NCI-H2107 treated with DMSO at 0.1 percent for 48 hours (cell line): ENCODE data around the gene C3AR1.

Experiments
- DNase-seq: peaks from one replicate; lab custom pipeline; 2025; ENCODE audit not compliant: unreplicated experiment; lab: John Stamatoyannopoulos, UW

The C3AR1 gene

DNA sequence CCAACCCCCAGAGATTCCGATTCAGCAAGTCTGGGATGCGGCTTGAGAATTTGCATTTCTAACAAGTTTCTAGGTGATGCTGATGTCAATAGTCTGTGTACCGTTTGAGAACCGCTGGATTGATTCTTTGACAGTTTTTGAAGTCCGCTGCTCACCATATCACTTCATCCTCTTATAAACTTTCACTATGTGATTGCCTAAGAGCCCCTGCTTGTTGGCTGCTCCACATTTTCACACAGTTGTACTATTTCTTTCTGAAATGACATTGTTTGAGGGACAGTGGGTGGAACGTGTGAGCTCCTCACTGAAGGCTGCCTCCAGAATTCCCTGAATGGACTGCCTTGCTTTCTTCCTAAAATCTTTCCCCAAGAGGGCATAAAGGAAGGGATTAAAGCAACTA lies 7.7 kb downstream of the C3AR1 start:
- no peak for DNase-seq

DNA sequence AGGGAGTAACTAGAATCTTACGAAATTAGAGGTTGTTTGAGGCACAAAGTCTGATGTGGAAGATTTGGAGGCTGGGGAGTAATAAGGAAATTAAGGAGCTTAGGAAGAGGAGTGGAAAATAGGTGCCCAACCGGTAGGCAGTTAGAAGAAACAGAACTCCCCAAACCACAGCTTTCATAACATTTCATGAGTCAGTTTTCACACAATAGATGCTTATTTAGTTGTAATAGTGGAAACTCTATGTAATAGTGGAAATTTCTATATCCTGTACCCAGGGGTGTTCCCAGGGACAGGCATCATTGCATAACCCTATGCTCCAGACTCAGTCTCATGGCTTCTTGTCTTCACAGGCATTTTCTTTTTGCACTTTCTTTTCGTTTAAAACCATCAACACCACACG lies 8.3 kb downstream of the C3AR1 start:
- DNase-seq = no peak

DNA sequence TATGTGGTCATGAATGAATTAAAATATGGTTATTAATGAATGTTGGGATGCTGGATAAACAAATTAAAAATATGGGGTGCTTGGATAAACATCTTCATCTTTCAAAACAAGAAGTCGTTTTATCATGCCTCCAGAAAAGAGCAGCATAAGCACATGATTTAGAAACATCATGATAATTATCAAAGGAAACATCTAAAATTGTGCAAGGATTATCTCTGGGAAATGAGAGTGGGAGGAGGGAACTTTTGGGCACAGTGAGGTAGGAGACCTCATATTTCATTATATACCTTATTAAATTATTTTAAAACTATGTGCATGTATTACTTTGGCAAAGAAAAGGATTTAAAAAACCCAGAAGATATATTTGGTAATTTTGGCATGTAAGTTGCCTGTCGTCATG lies 8.9 kb downstream of the C3AR1 start:
- no peak for DNase-seq

DNA sequence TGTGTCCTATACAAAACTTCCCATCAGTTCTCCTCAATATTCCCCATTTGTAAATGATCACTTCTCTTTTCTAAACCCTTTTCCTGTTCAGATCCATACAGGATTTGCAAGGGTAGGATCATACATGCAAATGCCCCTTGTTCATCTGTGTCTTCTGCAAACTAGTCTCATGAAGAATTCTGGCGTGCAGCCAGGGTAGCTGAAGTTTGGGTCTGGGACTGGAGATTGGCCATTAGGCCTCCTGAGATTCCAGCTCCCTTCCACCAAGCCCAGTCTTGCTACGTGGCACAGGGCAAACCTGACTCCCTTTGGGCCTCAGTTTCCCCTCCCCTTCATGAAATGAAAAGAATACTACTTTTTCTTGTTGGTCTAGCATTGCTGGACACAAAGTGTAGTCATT lies 11.3 kb downstream of the C3AR1 start:
- DNase-seq = no peak

DNA sequence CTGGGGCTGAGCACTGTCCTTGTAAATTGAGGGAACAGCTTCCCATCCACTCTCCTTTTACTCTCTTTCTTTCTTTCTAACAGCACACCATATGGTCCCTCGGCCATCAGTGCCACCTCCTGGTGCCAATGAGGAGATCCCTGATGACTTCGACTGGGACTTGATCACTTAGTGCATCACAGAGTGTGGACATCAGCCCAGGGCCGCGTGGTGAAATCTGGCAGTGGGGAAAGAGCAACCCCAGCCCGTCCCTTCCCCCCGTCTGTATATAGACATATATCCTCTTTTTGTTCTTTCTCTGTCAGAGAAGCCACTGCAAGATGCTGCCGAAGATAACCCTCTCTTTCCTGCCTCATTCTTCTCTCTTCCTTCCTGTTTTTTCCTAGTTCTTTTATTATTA lies 13.5 kb downstream of the C3AR1 start:
- DNase-seq = no peak

DNA sequence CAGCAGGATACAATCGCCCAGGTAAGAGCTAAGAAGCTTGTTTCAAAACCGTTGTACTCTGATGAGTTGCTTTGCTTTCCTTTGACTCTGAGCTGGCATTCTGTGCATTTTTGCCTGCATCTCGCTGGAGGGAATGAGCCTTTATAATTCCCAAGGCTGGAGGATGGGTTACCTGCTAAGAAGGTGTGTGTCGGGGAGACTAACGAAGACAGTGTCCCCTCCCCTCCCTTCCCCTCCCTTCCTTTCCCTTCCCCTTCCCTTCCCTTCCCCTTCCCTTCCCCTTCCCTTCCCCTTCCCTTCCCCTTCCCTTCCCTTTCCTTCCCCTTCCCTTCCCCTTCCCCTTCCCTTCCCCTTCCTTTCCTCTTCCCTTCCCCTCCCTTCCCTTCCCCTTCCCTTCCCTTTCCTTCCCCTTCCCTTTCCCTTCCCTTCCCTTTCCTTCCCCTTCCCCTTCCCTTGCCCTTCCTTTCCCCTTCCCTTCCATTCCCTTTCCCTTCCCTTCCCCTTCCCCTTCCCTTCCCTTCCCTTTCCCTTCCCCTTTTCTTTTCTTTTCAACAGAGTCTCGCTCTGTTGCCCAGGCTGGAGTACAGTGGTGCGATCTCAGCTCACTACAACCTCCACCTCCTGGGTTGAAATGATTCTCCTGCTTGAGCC lies 15.4 kb downstream of the C3AR1 start:
- DNase-seq = no peak

DNA sequence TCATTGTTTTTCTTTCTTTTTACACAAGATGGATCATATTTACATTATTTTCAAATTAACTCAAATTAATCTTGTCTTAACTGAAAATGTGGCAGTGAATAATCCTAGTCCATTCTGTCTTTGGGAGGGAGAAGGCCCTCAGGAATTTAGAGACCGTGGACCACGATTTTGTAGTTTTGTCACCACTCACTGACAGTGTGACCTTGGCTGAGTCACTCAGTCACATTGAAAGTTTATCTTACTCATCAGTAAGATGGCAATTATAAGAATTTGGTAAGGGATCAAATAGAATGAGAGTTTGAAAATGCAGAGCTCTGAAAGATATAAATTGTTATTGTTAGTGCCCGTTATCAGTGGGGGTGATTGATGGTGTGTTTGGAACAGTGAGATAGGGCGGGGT lies 17.3 kb downstream of the C3AR1 start:
- no peak for DNase-seq

DNA sequence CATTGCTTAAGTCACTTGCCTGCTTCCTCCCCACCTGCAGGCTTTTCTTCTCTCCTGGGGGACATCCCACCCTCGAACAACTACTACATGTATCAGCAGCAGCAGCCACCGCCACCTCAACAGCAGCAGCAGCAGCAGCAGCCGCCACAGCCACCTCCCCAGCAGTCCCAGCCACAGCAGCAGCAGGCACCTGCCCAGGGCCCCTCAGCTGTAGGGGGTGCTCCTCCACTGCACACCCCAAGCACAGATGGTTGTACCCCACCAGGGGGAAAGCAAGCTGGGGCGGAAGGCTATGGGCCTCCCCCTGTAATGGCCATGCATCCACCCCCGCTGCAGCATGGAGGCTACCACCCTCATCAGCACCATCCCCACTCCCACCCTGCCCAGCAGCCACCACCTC lies 18.3 kb downstream of the C3AR1 start:
- no peak for DNase-seq

DNA sequence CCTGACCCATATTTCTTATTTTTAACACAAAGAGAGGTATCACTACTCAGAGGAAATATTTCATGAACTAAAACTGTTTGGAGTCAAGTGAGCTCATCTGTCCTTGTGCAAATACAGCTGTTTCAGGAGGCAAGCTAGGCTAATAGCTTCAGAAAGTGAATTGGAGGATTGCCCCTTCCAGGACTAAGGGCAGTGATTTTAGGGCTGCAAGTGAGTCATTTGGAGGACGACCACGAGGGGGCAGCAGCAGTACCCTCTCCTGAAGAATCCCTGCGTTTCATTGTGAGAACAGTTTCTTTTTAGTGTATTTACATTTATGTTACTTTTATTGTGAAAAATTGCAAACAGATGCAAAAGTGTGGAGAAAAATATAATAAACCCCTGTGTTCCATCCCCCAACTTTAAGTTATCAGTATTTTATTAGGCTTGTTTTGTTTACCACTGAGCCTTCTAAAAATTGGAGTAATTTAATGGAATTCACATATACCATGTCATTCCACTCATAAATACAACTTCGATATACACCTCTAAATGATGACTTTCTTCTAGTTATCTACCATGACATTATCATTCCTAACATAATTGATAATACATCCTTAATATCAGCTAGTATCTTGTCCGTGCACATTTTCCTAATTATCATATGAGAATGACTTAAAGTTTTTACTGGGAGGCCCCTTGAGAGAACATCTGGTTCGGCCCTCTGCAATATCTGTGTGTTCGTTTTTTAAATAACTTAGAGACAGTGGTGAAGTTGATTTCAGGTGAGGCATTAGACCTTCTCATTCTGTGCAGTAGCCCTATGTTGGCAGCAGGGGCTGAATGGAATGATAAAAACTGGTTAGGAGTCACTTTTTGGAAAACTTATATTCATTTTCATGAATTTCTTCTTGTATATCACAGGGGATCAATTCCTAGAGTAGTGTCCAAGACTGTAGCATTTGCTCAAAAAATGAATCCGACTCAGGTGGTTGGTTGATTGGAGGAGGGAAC lies 19.9 kb downstream of the C3AR1 start:
- DNase-seq = peak; percentile 41

DNA sequence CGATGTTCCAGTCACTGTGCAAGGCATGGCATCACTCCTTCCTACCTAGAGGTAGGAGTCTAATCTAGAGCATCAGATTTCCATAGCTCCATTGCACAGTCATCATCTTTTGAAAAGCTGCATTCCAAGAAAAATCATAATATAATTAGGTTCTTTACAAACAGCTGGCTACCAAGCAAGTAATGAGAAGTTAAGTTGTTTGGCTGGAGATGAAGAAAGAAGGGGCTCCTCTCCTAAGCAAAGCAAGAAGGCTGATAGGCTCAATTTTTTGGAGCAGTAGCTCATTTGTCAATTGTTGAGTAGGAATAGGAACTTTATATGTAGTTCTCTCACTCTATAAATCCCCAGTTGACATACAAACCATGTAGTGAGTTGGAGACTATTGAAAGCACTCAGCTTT lies 25.4 kb downstream of the C3AR1 start:
- DNase-seq = no peak

DNA sequence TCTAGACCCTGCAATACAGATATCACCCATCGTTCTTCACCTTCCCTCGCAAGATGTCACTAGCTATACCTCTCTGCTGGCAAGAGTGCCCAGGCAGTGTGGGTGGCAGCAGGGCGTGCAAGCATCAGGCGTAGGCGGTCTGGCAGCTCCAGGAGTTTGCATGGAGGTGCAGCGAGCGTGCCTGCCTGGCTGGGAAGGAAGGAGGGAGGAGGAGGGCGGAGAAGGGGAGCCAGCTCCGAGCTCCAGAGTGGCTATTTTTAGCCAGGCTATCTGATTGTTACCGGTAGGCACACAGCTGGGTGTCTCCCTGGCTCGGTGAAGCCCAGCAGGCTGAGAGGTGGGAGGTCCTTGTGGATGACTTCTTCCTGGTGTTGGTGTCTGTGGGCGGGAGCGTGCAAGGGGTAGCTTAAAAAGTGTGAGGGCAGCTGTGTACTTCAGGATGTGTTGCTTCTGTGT lies 27.5 kb downstream of the C3AR1 start:
- peak; percentile 90 for DNase-seq

DNA sequence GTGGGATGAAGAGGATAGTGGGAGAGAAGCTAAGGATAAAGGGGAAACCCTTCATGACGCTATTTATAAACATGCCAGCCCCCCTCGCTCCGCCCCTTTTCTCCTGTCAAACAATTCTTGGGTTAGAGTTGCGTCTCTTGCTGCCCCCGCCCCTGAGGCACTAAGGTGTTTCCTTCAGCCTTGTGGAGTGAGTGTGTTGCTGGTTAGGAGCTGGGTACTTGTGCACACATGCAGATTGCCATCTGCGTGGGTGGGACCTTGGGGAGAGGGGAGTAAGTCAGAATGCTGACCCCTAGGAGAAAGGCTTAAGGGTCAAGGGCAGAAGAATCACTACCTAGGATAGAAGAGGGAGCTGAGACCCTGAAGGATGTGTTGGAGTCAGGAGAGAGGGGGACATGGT lies 28.2 kb downstream of the C3AR1 start:
- DNase-seq = no peak

DNA sequence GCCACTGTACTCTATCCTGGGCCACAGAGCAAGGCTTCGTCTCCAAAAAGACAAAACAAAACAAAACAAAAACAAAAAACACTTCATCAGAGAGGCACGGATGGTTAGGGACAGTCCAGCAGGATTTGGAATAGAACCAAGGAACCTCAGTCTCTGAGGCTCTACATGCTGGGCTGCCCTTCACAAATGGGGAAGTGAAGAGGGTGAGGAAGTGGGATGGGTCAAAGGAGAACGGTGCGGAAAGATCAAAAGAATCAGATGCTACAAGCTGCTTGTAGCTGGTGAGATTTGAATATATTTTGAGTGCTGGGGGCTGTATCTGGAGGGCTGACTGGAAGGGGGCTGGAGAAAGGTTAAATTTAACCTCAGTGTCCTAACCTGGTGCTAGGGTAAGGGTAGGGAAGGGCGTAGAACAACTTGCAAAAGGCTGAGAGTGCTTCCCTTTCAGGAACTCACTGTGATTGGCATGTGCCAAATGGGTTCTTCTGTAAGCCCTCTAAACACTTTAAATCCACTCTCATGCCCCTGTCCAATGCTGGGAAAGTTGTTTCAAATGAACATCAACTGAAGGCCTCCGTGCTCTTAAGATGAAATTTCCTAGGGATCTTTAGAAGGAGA lies 29.0 kb downstream of the C3AR1 start:
- DNase-seq = no peak

DNA sequence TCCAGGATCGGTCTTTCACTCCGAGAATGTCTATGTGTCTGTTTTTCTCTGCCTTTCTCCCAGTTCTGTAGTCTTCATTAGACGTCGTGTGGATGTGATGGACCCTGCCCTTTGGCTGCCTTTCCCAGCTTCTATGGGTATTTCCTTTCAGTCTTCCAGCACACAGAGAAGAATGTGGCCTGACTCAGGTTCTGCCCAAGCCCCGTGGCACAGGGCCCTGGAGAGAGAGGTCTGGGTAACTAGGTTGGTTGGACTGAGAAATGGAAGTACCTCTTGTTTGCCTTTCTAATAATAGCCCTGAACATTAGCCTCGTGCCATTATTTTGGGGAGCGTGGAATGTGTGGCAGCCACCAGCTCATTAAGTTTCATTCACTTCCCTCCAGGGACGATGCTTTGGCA lies 29.8 kb downstream of the C3AR1 start:
- DNase-seq = no peak

DNA sequence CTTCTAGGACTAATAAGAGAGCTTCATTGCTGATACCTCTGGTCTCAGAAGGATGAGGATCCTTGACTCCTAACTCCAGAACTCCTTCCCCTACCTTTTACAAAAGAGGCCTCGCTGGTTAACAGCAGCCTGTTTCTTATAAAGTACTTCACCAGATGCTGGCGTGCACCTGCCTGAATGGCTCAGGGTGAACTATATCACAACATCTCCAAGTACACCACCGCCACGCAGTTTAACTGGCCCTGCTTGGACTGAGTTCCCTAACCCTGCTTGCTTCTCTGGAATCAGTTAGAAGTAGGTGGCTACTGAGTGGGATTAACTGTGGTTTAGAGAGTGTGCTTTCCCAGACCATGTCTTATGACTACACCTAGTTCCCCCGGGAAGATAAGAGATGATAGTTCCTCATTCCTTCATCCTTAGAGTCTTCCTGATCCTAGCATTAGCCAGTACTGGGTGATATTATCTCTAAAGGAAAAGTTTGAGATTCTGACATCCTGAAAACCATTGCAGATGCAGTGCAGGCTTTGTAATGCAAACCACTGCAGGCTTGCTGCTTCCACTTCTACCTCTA lies 30.6 kb downstream of the C3AR1 start:
- no peak for DNase-seq

DNA sequence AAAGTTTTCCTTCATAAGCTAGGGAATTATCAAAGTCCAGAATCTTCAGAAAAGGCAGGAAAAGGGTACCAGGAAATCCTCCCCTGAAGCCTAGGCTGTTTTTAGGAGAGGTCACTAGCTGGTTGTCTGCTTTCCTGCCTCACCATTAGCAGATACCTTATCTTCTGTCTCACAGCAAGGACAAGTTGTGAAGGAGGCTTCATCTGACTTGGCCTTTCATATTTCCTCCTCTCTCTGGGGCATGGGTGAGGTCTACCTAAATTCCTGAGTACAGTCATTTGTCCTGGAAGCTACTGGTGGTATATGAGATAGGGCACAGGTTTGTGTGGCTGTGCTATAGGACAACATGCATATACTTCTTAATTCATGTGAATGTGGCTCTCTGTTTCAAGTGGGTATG lies 31.4 kb downstream of the C3AR1 start:
- DNase-seq = no peak

DNA sequence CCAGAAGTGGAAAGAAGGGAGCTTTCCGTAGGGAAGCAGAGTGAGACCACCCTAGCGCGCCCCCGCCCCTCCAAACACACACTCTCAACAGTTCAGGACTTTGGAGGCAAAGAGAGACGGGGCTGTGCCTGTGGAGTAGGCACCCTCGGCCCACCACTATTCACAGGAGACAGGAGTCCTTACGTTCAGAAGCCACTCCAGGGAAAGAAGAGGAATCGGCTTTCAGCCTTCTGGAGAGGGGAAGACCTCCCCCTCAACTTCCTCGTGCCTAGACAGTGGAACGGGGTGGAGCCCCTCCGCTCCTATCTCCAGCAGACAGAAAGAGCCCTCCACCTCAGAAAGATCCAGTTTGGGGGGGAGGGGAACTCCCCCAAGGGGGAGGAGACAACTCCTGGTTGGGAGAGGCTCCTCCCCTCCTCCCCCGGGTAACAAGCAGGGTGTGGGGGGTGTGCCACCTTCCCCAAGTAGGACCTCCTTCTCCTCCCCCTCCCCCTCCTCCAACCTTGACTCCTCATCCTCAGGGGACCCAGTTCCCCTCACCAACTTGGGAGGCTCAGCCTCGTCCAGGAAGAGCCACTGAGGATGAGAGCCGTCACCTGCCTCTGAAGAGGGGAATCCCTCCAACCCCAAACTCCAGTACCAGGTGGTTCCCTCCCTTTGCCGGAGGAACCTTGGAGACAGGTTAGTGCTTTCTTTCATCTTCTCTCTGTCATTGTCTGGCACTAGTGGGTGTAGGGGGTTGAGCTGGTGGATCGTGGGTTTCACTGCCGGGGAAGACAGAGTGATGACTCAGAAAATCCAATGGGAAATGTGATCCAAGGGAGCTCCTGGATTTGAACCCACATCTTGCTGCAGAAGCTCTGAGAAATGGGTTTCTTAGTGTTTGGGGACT lies 32.8 kb downstream of the C3AR1 start:
- DNase-seq = peak; percentile 34

DNA sequence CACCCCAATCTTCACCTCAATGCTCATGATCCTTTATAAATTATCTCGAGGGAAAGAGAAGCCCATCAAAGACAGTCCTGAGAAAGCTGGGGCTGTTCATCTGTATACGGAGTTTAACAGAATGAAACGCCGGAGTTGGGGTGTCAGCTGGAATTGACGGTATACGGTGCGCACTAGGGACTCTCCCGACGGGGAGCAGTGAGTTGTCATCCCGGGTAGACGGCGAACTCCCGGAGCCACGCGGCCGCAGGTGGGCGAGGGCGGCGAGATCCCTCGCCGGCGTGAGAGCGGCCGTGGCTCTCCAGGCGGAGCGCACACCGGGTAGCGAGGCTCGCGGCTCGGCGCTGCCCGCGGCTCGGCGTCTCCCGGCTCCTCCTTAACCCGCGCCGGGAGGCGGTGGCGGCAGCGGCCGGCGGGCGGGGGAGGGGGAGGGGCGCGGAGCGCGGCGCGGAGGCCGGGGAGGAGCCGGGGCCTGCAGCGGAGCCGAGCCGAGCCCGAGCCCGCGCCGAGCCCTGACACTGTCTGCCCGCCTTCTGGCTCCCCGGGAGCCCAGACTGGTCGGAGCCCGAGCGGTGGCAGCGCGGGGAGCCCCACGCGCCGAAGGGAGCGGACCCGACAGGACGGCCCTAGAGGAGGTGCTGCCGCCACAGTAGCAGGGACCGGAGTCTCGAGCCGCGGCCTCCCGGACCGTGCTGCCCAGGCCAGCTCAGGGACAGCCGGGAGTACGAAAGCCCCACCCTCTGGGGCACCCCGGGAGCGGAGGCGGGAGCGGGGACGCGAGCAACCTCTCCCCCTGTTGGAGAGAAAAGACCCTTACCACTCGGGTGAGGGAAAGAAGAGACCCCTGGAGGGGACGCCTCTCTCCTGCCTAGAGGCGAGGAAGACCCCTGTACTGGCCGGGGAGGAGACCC lies 33.7 kb downstream of the C3AR1 start, which contains the start of gene FOXJ2:
TSS of gene FOXJ2 (plus strand) at position 475 of the 911 bp plus-strand sequence. CDS start 7,117 bp downstream, outside the sequence.
- DNase-seq = no peak

DNA sequence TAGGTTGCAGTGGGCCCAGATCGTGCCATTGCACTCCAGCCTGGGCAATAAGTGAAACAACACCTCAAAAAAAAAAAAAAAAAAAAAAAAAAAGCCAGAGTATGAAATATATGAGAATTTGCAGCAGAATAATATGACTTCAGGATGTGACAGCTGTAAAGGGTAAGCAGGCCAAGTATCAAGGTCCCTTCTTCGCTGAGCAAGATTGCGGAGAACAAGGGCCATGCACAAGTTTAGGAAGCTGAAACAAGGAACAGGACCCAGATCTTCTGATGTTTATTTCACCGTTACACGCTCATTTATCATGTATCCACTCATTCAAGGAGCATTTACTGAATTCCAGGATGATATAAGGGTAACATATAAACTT lies 34.3 kb downstream of the C3AR1 start:
- no peak for DNase-seq
